Glutamatergic neuron (in vitro differentiated cells): Measurements from ENCODE around the gene MATK. TPM values are rescaled to one million over a fixed set of nuclear protein-coding genes. Genes with fewer than 3 reads are reported as not detected.

Experiments used
- DNase-seq: peaks from one replicate; pipeline ENCODE4 v3.0.0; 2022
- H3K27ac Mint-ChIP-seq: one replicate; pipeline ENCODE4 v1.8.0; 2020; ENCODE audit warnings: mild to moderate bottlenecking, mixed read lengths, inconsistent platforms; ENCODE audit not compliant: unreplicated experiment
- H3K27me3 Mint-ChIP-seq: one replicate; pipeline ENCODE4 v1.8.0; 2020; ENCODE audit warnings: mild to moderate bottlenecking, moderate library complexity, mixed read lengths, inconsistent platforms; ENCODE audit not compliant: unreplicated experiment
- H3K36me3 Mint-ChIP-seq: one replicate; pipeline ENCODE4 v1.8.0; 2020; ENCODE audit warnings: mild to moderate bottlenecking, mixed read lengths, inconsistent platforms; ENCODE audit not compliant: unreplicated experiment
- H3K4me1 Mint-ChIP-seq: one replicate; pipeline ENCODE4 v1.8.0; 2020; ENCODE audit warnings: mild to moderate bottlenecking, low read depth, mixed read lengths, inconsistent platforms; ENCODE audit not compliant: unreplicated experiment
- H3K4me3 Mint-ChIP-seq: one replicate; pipeline ENCODE4 v1.8.0; 2020; ENCODE audit warnings: mild to moderate bottlenecking, mixed read lengths, inconsistent platforms; ENCODE audit not compliant: unreplicated experiment
- H3K9me3 Mint-ChIP-seq: one replicate; pipeline ENCODE4 v1.8.0; 2020; ENCODE audit warnings: mild to moderate bottlenecking, moderate library complexity, mixed read lengths, inconsistent platforms; ENCODE audit not compliant: unreplicated experiment
- CTCF ChIP-seq: fragments of 200-600 bp; sonication (generic); IDR thresholded peaks from one replicate; pipeline ENCODE4 v1.5.0; 2021; ENCODE audit not compliant: partially characterized antibody, unreplicated experiment
- total RNA-seq: library from RNA; stranded (reverse); fragmentation: NEBNext Ultra II Directional; extraction: Animal tissue kit (Norgen Biotek cat#: 25700); gene quantifications from one replicate; pipeline ENCODE4 v1.2.1, GENCODE V29; 2021; ENCODE audit not compliant: unreplicated experiment

MATK gene
- total RNA-seq, 1 donor from 2014 or later, result not detected

GRCh38 chr19:3832001-3832400 is 45.8 kb upstream of the MATK start:
- Mint-ChIP-seq H3K27me3 (peaks cover 2% of the 10 kb centered on the region), H3K4me3 (peak overlapping the region; percentile 30), H3K27ac (no peak overlapping the region), H3K4me1 (peaks cover 12% of the 10 kb centered on the region), H3K36me3 (no peaks in the 10 kb centered on the region), H3K9me3 (no peaks in the 10 kb centered on the region)
- DNase-seq, result no peak
- TF ChIP-seq CTCF, result no peak

DNA sequence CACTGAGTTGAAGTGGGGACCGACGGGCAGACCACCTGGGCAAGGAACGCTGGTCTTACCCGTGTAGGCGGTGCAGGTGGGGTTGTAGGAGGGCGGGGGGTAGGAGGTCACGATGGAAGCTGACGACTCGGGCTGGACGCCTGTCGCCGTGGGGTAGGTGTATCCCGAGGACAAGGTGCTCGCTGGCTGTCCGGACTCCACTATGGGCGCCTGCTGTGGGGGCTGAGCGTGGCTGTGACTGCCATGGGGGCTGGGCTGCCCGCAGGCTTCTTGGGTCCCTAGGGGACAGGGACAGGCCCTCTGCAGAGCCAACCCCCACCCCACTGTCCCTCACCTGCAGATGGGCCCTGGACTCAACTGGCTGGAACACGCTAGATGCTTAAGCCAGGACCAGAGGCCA is 45.4 kb upstream of the MATK start:
- no peak for TF ChIP-seq CTCF
- Mint-ChIP-seq H3K4me3 (peak overlapping the region; percentile 64), H3K4me1 (peaks cover 12% of the 10 kb centered on the region), H3K27me3 (peaks cover 2% of the 10 kb centered on the region), H3K9me3 (no peaks in the 10 kb centered on the region), H3K36me3 (no peaks in the 10 kb centered on the region), H3K27ac (peak overlapping the region; percentile 90)
- no peak for DNase-seq

DNA sequence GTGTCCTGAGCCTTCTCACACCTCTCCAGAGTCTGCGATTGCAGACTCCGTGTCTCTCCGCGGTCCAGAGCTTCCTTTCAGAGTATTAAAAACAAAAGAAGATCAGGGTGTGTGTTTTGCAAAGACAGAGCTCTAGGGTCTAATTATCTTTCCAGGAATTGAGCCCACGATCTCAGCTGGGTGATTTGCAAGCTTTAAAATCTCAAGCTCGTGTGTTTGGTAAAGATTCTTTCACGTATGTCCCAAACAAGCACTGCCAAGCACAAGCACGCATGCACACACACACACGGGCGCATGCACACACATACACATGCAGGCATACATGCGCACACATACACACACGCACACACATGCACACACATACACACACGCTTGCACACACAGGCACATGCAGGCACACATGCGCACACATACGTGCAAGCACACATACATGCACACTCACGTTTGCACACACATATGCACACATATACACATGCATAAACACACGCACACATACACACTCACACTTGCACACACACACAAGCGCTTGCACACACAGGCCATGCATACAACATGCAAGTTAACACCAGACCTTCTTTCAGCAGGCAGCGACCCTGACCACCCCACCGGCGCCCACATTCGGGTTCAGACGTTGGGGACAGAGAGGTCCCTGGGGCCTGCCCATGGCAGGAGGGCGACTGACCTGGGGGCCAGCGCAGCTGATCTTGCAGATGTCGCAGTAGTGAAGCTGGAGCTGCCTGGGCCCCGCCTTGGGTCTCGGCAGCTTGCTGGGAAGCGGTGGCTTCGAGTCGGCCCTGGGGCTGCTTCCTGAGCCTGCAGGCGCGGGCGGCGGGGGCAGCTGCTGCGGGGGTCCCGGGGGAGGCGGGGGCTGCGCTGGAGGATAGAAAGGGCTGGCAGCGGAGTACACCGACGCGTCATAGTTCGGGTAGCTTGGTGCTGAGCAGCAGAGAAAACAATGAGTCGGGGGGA is 44.7 kb upstream of the MATK start:
- Mint-ChIP-seq H3K27me3 (peaks cover 2% of the 10 kb centered on the region), H3K4me3 (peak overlapping the region; percentile 64), H3K4me1 (peaks cover 12% of the 10 kb centered on the region), H3K27ac (peak overlapping the region; percentile 90), H3K9me3 (no peaks in the 10 kb centered on the region), H3K36me3 (no peaks in the 10 kb centered on the region)
- TF ChIP-seq CTCF, result no peak
- peak; percentile 89 for DNase-seq

DNA sequence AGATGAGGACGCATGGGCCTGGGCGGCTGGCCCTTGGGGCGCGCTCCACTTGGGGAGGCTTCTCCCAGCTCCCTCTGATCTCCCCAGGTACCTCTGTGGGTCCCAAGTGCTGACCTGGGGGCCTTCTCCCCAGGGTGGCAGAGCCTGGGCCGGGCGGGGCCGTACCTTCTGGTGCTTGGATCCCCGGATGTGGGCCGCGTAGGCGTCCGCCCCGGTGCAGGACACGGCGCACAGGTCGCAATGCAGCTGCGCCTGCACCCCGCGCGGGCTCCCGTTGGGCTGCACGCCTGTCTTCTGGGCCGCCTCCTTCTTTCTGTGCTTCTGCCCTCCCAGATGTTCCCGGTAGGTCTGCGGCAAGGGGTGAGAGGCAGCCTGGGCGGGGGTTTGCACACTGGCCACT is 41.1 kb upstream of the MATK start:
- TF ChIP-seq CTCF, result no peak
- Mint-ChIP-seq H3K4me1 (peaks cover 12% of the 10 kb centered on the region), H3K9me3 (no peaks in the 10 kb centered on the region), H3K27me3 (peaks cover 6% of the 10 kb centered on the region), H3K4me3 (no peak overlapping the region), H3K27ac (no peak overlapping the region), H3K36me3 (no peaks in the 10 kb centered on the region)
- DNase-seq, result no peak

GRCh38 chr19:3826163-3826562 is 40.0 kb upstream of the MATK start:
- Mint-ChIP-seq H3K27ac (no peak overlapping the region), H3K27me3 (peaks cover 10% of the 10 kb centered on the region)

More at GRCh38 chr19:3826163-3826562, 40.0 kb upstream of the MATK start:
- TF ChIP-seq CTCF, result no peak
- no peaks in the 10 kb centered on the region for H3K9me3 Mint-ChIP-seq
- H3K4me3 Mint-ChIP-seq, result peak overlapping the region; percentile 20
- no peak for DNase-seq
- H3K4me1 Mint-ChIP-seq, result peaks cover 9% of the 10 kb centered on the region
- H3K36me3 Mint-ChIP-seq, result no peaks in the 10 kb centered on the region
